ENCODE results near the gene MAIP1.

Gene MAIP1

DNA sequence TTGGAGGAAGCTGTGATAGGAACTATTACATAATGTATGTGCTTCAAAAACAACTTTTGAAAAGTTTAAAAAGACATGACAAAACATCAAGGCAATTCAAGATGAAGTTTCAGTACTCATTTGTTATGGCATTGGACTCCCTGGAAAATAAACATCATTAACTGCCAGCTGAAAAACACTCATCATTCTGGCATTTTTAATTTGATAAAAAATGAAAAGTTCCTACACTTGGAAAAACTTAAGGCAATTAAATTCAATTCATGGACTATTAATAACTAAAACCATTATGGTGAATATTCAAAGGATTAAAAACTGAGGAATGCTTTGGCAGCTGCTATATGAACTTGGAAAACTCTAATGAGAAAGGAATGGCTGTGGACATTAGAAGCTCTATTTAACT, 8.5 kb upstream of the MAIP1 start:
- no peak for DNase-seq (ENCODE audit: low read depth in 1 of 2, low spot score in 1 of 2)

DNA sequence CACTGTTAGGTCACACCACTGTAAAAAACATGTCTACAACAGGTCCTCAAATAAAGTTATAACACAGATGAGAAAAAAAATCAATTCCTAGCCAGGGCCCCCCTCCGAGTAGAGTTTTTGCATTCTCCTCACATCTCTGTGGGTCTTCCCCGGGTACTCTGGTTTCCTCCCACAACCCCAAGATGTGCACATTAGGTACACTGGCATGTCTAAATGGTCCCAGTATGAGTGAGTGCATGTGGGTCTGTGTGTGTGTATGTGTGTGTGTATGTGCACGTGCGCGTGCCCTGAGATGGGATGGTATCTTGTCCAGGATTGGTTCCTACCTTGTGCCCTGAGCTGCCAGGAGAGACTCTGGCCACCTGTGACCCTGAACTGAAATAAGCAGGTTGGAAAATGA, 5.0 kb upstream of the MAIP1 start:
- no peak for DNase-seq (ENCODE audit: low read depth in 1 of 2, low spot score in 1 of 2)

DNA sequence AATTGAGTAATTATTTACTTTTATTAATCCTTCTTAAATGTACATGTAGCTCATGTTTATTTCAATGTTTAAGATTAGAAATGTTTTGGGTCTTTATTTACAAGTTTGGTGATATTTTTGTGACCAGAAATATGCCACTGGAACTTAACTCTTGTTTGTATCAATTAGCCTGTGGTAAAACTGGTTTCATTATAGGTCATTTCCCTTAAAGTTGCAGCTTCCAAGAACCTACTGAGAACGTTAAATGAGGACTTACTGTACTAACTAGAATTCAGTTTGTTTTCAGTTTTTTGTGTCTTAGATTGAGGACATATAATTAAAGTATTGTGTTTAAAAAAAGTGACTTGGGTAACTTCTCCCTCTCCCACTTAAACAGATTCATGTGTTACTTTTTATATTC, 4.4 kb upstream of the MAIP1 start:
- DNase-seq (ENCODE audit: low read depth in 1 of 2, low spot score in 1 of 2): no peak

DNA sequence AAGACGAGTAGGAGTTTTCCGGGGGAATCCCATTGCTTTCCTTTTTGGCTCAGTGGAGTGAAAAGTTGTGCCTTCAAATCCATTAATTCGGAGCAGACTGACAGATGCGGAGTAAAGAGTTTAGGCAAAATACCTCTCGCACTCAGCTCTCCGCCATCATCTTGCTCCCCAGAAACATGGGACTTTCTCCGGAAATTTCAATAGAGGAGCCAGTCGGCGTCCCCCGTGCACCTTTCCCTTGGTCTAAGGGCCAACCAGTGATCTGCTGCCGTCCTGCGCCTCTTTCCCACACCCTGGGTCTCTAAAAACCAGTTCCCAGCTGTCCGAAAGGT, 409 bp upstream of the MAIP1 start:
- no peak for DNase-seq (ENCODE audit: low read depth in 1 of 2, low spot score in 1 of 2)

DNA sequence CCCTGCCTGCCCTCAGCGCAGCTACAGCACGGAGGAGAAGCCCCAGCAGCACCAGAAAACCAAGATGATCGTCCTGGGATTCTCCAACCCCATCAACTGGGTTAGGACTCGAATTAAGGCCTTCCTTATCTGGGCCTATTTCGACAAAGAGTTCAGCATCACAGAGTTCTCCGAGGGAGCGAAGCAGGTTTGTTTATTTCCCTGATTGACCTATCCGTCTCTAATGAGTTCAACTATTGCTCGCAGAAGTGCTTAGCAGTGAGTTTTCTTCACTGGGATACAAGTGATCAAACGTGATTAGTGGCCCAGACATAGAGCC, 639 bp downstream of the MAIP1 start:
- no peak for DNase-seq (ENCODE audit: low read depth in 1 of 2, low spot score in 1 of 2)

DNA sequence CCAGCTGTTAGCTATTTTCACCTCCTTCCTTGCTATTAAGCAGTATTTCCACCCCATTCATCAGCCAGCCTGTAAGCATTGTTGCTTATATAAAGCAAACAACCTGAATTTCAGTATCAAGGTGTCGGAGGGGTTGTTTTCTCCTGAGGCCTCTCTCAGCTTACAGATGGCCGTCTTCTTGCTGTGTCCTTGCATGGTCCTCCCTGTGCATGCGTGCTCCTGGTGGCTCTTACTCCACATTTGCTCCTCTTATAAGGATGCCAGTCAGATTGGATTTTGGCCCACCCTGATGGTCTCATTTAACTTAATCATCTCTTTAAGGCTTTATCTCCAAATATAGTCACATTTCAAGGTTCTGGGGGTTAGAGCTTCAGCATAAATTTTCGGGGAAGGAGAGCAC, 2.6 kb downstream of the MAIP1 start:
- DNase-seq (ENCODE audit: low read depth in 1 of 2, low spot score in 1 of 2): no peak

DNA sequence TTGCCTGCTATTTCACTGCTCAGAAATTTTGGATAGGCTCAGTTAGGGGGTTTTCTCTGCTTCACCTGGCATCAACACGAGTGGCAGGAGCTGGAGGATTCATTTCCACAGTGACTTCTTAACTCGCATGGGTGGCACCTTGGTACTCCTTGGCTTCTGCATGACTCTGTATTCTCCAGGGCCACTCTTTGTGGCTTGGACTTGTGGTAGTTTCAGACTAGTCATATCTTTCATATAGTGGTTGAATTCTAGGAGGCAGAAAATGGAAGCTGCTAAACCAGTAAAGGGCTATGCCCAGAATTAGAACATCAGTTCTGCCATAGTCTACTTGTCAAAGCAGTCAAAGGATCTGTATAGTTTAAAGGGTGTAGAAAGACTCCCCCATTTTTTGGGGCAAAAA, 6.8 kb downstream of the MAIP1 start:
- DNase-seq (ENCODE audit: low read depth in 1 of 2, low spot score in 1 of 2): no peak

DNA sequence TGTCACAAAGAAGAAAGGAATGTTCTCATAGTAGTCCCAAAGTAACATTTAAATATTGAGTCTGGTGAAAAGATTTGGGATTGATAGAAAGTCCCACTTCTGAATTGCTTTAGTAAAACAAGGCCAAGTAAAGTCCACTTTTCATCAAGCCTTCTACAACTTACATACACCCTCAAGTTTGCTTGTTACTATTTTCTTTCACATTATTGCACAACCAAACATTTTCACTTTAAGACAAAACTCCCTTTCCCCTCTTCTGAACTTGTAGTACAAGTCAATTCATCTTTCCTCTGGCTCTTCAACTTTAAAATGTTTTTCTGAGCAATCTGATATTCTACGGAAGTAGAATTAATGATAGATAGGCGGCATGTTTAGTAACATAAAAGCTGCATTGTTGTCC, 11.0 kb downstream of the MAIP1 start:
- DNase-seq (ENCODE audit: low read depth in 1 of 2, low spot score in 1 of 2): no peak

DNA sequence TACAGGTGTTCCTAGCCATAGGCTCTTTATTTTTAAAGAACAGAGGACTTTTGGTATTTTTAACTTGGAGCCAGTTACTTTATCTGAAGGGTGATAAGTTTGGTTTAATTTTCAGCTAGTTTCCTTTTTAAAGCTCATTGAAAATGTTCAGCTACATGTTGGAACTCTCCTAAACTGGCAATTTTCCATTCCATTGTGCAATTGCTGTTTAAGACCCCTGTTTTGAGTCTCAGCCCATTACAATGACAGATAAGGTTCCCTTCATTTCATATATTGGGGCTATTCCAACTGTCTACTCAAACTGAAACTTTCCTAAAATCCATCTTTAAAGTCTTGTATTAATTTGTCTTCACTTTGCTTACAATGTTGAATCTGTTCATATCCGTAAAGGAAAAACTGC, 11.6 kb downstream of the MAIP1 start:
- no peak for DNase-seq (ENCODE audit: low read depth in 1 of 2, low spot score in 1 of 2)

DNA sequence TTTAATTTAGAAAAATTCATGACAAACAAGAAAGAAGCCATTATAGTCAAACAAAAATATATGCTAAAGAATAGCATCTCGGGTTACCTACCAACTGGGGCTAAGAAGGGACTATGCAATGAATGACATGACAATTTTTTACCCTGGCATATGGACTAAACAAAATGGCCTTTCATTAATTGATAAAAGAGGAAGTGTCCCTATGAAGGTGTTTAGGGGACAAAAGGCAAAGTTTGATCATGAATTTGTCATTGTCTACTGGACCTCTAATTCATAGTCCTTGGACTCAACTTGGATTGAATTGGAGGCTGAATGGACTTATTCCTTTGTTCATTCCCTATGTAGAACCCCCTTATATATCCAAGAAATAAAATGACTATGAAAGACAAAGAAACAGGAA, 12.7 kb downstream of the MAIP1 start:
- DNase-seq (ENCODE audit: low read depth in 1 of 2, low spot score in 1 of 2): no peak

DNA sequence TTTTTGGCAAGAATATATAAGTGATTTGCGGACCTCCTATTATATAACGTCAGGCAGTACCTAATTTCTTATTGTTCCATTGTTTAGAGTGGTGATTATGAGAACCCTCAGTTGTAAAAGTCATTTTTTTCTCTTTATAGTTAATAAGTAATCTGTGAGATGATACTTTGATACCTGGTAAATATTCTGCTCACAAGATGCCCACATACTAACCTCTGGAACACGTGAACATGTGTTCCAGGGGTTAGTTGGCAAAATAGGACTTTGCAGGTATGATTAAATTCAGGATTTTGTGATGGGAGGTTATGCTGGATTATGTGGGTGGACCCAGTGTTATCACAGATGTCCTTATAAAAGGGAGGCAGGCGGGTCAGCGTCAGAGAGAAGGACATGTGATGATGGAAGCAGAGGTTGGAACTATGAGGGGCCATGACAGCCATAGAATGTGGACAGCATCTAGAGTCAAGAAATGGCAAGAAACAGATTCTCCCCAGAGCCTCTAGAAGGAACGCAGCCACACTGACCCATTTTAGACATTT, 16.8 kb downstream of the MAIP1 start:
- DNase-seq (ENCODE audit: low read depth in 1 of 2, low spot score in 1 of 2): no peak

DNA sequence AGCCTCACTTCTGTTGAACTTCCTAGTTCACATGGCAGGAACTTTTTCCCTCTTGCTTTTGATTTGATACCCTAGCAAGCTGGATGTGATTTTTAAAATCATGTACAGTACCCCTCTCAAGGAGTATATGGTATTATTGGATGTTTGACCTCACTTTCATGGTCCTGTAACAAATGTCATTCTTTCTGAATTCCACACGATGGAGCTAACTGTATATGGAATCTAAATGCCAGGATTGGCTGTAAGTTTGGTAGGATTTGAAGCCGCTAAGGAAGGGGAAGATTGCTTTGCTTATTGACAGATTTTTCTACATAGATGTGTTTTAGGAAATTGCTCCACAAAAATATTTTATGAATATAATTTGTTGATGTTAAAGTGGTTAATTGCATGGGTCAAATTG, 18.3 kb downstream of the MAIP1 start:
- DNase-seq (ENCODE audit: low read depth in 1 of 2, low spot score in 1 of 2): no peak

DNA sequence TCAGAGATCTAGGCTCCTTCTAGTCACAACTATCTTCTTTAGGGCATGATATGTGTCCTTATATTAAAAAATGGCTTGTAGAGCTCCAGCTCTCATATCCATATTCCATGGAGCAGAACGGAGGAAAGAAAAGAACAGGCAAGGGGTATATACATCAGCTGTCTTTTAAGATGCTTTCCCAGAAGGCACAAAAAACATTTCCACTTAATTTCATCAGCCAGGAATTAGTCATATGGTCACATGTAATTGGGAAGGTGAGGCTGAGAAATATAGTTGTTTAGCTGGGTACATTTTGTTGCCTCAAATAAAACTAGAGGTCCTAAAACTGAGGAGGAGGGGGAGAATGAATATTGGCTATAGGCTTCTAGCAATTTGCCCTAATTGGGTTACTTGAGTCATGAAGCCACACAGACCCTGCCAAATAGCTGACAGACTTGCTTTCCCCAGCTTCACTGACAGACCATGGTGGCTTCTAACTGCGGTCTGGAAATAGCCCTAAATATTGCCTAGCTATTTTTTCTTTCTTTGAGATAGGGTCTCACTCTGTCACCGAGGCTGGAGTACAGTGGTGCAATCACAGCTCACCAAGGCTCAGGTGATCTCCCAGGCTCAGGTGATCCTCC, 20.0 kb downstream of the MAIP1 start:
- DNase-seq (ENCODE audit: low read depth in 1 of 2, low spot score in 1 of 2): no peak

DNA sequence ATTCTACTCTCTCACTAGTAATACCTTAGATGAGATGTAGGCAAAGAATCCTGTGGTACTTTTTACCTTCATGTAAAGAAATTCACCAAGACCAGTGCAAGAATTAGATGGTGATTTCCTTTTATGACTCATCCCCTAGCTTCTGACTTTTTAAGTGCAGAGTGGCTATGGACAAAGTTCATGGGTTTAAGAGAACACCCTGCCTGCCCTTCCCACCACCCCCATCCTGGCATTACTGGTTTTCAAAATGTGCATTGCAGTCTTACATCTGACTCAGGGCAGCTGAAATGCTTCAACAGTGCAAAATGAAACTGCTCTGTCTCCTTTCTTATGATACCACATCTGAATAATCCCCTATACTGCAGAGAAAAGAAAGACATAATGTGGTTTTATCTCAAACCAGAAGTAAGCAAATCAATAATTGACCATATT, 22.6 kb downstream of the MAIP1 start:
- no peak for DNase-seq (ENCODE audit: low read depth in 1 of 2, low spot score in 1 of 2)

DNA sequence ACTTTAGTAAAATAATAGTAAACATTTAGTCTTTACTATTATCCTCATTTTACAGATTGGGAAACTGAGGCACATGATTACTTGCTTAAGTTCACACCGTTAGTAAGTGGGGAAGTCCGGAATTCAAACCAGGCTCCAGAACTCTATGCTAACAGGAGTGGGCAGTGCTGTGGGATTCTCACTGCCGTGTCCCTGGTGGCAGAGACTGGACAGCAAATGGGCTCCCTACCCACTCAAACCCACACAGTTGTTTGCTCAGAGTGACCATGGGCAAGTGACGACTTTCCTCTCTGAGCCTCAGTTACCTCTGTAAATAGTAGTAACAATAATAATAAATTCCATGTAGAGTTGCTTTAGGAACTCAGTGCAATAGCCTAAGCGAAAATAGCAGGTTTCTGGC, 24.0 kb downstream of the MAIP1 start:
- no peak for DNase-seq (ENCODE audit: low read depth in 1 of 2, low spot score in 1 of 2)

DNA sequence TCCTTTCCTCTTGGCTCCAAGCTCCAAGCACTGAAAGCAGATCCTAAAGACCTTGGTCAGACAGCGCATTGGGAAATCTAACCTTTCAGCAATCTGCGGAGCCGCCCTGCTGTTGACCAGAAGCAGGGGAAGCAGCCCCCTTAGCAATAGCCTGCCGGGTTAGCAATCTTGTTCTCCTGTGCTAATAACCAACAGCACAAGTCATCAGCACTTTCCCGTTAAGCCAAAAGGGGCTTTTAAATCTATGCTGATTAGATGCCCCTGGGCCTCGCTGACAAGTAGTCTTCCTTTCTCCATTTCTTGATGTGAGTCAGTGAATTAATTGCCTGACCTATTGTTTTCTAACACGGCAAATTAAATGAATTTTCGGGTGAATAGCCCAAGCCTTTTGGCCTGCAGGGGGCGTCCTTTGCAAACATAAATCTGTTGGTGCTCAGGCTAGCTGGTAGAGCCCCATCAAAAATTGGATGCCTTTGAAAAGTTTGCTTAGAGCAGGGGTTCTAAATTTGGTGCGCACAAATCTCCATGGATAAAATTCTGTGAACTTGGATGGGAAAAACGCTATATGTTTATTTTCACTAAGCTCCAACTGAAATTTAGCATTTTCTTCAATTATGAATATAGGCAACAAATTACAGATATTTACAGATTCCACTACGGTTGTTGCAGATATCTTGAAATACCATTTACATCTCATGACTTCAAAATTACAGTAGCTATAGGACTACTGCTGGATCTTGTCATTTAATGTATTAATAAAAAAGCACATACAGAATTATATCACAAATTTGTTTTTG, 24.6 kb downstream of the MAIP1 start:
- DNase-seq (ENCODE audit: low read depth in 1 of 2, low spot score in 1 of 2): peak; percentile 66 to 83

DNA sequence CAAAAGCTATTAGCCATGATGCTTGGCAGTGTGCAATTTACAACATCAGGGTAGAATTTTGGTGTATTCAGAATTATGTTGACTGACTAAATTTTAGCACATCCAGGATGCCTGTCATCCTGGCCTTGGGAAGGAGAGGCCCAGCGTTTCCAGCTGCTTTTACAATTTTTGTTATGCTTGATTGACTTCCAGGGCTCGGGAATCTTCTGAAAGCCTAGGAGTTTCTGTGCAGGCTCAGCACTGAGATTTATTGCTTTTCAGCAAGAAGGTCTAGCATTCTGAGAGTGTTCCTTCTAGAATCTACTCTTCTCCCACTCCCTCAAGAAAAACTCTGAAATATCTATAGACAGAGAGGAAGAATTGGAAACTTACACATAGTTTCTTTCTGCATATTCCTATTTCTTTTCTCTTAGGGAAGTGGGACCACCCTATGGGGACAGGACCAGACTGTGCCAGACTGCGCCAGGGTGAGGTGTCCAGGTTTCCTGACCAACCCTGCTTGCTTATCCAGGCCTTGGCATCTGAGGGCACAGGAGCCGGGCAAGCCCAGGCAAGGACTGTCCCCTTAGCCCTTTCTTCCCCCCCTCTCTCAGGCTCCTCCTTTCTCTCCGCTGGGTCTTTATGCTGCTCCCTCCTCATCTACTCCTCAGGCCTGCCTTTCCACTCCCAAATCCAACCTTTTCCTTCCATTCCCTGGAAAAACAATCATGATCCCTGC, 26.9 kb downstream of the MAIP1 start:
- no peak for DNase-seq (ENCODE audit: low read depth in 1 of 2, low spot score in 1 of 2)

DNA sequence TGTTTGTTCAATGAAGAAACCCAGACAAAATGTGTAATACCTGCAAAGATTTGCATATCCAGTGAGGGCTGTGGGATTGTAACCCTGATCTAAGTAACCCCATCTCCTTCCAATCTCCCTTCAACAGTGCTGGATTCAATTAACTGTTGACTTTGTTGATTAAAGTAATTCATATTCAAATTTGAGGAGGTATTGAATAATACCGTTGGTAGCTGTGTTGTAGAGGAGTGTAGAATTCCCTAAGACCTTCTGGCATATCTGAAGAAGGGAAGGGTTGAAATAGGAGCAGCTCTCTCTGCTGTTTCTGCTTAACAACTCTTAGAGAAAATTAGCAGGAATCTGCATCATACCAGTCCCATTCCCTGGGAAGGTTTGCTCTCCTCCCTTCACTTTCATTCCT, 28.2 kb downstream of the MAIP1 start:
- DNase-seq (ENCODE audit: low read depth in 1 of 2, low spot score in 1 of 2): no peak

DNA sequence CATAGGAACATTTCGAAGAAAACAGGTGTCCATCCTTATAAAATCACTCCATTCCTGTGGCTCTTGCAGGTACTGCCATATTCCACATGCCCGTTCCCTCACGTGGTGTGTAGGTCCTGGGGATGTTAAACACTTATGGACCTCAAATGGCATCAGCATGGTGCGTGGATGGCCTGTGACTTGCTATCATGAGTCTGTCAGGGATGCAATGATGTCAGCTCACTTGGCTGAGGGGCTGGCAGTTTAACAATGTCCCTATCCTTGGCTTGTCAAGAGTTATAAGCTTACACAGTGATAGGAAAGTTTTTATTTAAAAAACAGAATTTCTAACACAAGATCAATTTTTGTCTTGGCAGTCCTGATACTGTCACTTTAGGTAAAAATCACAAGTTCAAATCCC, 28.8 kb downstream of the MAIP1 start:
- no peak for DNase-seq (ENCODE audit: low read depth in 1 of 2, low spot score in 1 of 2)

DNA sequence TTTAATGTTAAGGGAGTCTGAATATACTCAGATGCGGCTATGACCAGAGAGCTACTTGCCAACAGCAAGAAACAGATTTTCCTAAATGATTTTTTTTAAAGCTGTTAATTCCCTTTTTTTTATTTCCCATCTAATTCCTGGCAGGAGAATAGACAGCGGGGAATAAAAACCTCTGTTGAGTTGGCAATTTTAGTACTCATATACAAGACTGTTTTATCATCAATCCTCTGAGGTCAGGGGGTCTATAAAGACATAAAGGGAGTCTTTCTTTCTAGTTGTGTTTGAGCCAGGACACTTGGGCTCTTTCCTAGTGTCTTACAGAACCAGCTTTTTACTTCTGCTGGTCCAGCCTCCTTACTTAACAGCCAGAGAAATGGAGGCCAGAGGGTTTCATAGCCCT, 29.4 kb downstream of the MAIP1 start:
- DNase-seq (ENCODE audit: low read depth in 1 of 2, low spot score in 1 of 2): no peak

DNA sequence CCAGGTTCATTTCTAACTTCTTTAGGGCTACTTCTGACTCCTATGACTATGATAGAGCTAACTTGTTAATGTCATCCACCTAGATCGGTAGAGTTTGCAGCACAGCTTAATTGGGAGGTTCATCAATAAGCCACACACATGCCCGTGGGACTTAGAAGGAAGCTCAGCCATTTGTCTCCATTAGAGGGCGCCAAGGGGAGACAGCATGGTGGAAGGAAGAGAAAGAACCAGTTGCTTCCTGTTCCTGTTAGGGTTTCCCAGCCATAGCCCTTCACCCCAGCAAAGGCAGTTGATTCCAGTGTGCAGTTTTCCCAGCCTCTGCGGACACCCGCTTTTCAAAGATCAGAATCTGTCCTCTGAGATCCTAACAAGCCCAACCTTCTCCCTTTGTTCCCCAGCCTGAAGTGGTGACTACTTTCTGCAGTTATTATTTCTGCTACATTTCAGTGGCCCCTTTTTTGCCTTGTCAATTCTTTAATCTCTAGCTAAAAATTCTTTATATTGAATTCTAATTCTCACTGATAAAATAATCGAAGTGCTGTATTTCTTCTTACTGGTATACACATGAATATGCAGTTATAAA, 30.3 kb downstream of the MAIP1 start:
- no peak for DNase-seq (ENCODE audit: low read depth in 1 of 2, low spot score in 1 of 2)

DNA sequence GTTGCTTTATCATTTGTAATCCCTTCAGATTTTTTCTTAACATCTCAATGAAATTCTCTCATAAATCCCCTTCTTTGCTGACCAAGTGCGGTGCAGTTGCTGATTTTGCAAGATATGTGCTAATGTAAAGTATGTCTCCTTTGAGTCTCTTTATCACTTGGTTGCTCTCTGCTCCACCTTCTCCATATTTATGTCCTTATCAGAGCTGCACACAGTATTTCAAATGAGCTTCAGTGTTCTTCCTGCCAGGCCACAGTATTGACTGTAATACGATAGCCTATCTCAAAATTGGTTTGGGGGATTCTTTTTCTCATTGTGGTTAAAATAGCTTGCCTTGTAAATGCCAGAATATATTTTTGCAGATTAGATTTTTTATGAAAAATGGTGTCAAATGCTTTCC, 32.2 kb downstream of the MAIP1 start:
- DNase-seq (ENCODE audit: low read depth in 1 of 2, low spot score in 1 of 2): no peak

All from activated T-helper 1 cell treated with anti-CD3 and anti-CD28 coated beads, Interleukin-2, amount 50 U/mL, for 16 hours (primary cell).